GM18909 (cell line): ENCODE results near the gene KLHDC7A.

Source experiments
- ATAC-seq: cut with Tn5 transposase; IDR thresholded peaks from one replicate; pipeline ENCODE4 v1.9.1; 2021; ENCODE audit warnings: mild to moderate bottlenecking; ENCODE audit not compliant: unreplicated experiment, poor library complexity

The KLHDC7A gene

DNA sequence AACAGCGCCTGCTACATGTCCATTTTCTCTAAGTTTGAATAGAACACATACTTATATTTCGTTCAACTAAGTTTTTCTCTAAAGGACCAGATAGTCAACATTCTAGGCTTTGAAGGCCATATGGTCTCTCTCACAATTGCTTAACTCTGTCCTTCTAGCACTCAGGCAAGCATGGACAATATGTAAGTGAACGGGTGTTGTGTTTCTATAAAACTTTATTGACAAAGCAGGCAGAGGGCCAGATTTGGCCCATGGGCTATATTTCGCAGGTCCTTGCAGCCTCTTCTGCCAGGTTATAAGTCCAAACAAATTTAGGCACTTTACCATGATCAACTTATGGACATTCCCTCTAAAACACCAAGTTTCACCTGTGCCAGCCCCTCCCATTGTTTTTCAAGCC, 21.1 kb downstream of the KLHDC7A start:
- ATAC-seq = no peak

DNA sequence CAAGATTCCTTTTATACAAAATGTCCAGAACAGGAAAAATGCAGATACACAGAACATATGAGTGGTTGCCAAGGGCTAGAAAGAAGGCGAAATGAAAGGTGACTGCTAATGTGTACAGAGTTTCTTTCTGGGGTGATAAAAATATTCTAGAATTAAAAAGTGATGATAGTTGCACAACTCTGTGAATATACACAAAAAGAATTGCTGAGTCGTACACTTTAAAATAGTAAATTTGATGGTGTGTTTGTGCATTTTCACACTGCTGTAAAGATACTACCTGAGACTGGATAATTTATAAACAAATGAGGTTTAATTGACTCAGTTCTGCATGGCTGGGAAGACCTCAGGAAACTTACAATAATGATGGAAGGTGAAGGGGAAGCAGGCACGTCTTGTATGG, 23.9 kb downstream of the KLHDC7A start:
- ATAC-seq = no peak

DNA sequence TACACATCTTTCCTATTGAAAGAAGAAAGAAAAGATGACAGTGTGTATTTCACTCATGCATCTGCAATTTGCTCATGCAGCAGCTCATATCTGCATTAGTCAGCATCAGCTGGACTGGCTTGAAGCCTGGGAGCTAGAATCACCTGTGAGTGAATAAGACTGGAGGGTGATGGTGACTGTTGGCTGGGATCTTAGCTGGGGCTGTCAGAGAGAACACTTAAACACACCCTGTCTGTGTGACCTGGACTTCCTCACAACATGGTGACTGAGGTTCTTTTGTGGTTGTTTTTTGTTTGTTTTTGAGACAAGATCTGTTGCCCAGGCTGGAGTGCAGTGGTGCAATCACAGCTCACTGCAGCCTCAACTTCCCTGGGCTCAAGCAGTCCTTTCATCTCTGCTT, 24.9 kb downstream of the KLHDC7A start:
- no peak for ATAC-seq

DNA sequence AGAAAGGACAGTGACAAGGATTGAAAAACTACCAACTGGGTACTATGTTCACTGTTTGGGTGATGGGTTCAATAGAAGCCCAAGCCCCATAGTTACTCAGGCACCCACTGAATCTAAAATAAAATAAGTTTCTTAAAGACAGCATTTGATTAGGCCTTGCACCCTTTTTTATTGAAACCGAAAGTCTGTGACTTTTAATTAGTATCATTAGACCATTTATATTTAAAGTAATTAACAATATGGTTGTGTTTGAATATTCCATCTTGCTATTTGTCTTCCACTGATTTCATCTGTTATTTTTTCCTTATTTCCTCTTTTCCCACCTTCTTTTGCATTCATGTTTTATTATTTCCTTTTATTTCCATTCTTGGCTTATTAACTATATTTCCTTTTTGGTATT, 27.4 kb downstream of the KLHDC7A start:
- no peak for ATAC-seq

DNA sequence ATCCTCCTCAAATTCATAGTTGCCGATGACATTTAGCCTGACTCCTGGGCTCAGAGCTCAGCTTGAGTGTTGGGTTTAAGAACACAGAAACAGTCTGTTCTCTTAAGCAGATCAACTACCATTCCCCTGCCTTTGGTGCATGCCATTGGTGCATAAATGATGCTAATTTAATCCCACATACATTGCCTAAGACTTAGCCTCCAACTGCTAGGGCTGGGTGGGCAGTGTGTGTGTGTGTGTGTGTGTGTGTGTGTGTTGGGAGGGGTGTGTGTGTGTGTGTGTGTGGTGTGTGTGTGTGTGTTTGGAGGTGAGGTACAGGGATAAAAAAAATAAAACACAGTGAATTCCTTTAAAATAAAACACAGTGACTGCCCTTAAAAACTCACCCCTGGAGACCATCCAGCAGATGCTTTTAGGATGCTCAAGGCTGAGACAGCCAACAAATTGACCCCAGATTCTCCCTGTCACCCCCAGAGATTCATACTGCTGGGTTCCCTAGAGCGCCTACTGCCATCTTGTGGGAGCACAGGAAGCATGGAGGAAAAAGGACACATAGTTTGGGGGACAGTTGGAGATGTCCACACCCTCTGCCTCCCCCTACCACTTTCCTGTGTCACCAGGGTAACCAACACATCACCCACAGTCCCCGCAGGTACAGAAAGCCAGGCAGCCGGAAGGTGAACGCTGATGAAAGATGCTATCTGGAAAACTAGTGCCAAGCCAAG, 30.6 kb downstream of the KLHDC7A start:
- no peak for ATAC-seq

DNA sequence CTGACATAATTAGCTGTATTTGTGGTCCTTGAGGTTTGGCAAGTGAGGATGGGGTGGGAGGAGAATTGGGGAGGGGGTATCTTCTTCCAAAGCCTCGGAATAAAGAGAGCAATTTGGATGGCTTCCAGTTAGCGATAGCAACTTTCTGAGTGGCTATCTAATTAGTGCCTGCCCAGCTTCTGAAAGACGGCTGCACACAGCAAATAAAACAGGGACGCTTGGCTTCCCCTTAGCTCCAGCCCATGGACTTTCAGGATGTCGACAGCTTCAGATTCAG, 31.1 kb downstream of the KLHDC7A start:
- ATAC-seq = no peak

DNA sequence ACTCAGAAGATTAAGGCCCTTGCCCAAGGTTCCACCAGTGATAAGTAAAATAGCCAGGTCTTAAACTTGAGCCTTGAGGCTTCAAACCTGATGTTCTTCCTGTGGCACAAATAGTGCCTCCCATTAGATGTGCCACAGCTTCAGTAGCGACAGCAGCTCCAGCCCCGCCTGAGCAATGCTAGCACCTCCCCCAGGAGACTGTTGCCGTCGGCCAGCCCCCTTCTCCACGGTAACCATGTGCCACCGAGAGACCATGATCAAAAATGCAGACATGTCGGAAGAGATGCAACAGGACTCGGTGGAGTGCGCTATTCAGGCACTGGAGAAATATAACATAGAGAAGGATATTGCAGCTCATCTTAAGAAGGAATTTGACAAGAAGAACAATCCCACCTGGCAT, 32.2 kb downstream of the KLHDC7A start:
- ATAC-seq = no peak

DNA sequence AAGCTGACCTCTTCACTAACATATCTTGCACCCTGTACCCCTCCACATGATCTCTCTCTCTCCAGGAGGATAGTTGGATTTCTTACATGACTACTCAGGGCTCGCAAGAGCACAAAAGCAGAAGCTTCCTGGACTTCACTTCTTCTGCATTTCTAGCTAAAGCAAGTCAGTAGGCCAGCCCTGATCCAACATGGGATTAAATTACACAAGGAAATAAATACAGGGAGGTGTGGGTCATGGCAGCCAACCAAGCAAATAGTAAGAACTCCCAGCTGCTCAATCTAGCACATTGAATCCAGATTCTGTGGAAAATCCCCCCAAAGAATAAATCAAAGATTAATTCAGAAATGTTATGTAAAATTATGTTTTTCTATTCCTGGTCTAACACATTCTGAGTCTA, 33.3 kb downstream of the KLHDC7A start:
- no peak for ATAC-seq

DNA sequence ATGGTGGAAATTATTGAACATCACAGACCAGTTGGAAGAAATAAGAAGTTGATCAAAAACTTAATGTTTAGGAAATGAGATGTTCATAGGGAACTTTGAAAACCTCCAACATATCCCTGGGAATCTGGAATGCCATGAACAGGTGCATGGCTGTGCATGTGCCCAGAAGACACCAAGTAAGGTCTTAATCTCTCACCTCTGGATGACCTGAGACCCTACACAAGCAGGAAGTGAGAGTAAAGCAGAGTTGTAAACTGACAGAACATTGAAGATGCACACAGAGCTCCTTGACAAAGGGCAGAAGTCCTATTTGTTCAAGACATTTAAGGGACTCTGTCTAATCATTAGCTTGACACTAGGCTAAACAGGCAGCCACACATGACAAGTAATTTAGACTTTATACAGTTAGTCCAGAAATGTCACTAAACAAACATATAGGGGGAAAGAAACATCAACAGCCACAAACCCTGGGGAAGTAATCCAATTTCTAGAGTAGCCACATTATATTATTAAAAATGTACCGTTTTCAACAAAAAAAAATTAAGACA, 34.5 kb downstream of the KLHDC7A start:
- ATAC-seq = no peak

DNA sequence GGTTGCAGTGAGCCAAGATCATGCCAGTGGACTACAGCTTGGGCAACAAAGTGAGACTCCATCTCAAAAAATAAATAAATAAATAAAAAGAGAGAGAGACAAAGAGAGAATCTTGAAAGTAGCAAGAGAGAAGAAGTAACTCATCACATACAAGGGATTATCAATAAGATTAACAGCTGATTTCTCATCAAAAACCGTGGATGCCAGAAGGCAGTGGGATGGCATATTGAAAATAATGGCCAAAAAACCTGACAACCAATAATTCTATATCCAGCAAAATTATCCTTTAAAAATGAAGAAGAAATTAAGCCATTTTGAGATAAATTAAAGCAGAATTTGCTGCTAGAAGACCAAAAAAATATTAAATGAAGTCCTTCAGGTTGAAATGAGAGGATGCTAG, 35.7 kb downstream of the KLHDC7A start:
- no peak for ATAC-seq

DNA sequence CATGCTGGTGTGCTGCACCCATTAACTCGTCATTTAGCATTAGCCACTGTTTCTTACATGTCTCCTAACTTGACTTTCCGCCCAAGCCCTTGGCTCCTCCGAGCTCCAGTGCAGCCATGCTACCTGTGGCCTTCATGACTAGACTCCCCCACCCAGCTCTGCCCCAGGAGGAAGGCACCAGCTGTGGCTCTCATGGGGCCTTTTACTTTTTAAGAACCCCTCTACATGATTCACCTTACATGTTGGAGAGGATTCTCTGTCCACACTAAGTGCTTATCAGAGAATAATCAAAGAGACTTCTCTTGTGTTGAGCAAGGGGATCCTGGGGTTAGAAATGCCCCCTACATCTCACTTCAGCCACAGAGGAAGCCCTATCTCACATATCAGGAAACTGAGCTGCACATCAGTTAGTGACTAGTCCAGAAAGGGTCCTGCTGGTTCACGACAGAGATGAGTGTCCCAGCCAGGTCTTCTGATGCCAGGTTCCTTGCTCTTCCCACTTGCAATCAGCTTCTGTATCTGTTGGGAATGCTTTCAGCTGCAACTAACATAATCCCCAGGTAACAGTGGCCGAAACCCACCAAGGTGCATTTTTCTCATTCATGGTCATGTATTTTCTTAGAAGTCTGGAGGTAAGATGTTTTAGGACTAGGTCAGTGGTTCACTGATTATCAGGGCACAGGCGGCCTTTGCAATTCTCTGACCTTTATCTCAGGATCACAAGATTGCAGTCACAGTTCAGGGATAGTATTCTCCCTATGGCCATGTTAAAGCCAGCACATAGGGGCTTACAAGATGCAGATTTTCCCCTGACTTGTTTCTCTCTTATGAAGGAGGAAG, 45.9 kb downstream of the KLHDC7A start:
- no peak for ATAC-seq

DNA sequence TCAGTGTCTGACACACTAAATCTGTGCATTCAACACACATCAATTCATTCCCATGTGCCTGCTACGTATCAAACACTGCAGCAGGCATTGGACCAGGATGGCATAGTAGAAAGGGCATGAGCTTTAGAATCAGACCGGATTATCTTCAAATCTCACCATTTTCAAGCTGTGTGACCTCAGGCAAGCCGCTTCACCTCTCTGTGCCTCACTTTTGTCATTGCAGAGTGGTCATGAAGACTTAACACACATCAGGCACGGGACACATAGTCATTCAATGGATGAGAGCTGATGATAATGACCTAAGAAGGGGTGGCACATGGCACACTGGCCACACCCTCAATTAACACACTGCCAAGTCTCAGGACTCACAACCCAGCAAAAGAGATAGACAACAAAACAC, 46.8 kb downstream of the KLHDC7A start:
- no peak for ATAC-seq

DNA sequence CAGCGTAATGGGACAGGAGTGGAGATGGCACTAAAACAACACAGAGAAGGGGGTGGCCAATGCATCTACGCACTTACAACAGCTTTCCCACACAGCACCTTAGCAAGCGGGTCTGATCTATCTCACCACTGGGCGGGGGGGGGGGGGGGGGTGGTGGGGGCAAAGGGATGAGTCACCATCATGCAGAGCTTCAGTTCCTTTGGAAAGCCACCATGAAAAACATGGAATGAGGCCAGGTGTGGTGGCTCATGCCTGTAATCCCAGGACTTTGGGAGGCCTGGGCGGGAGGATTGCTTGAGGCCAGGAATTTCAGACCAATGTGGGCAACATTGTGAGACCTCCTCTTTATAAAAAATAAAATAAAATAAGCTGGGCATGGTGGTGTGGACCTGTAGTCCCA, 47.2 kb downstream of the KLHDC7A start:
- ATAC-seq = no peak

DNA sequence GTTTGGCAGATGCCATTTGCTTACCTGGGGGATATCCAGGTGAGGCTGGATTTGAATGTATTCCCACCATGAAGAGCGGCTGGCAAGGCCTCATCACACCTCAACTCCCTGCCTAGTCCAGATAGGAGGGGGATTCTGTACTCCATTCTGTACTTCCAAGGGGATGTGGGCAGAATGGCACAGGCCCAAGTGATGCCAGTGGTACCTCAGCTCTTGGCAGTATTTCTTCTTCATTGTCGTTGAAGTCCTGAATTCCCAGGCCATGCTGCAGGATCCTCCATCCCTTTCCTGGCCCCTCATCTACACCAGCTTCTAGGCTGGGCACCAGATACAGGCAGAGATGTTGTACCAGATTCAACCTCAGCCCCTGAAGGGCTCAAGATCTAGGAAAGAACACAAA, 47.9 kb downstream of the KLHDC7A start:
- ATAC-seq = no peak

DNA sequence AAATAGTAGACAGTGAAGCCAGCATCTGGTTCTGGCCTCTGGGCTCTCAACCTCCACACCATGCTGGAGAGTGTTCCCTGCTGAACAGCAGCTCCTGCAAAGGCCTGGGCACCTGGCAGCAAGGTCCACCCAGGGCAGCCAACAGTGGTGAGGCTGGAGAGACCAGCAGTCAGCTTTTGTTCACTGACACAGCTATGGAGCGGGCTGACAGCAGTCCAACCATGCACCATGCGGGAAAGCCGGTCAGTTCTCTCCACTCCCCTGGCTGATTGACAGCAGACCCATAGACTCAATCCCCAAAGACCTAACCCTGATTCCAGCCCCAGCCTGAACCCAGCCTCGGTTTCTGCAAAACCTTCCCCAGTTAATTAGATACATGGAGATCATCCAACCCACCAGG, 49.0 kb downstream of the KLHDC7A start:
- no peak for ATAC-seq

DNA sequence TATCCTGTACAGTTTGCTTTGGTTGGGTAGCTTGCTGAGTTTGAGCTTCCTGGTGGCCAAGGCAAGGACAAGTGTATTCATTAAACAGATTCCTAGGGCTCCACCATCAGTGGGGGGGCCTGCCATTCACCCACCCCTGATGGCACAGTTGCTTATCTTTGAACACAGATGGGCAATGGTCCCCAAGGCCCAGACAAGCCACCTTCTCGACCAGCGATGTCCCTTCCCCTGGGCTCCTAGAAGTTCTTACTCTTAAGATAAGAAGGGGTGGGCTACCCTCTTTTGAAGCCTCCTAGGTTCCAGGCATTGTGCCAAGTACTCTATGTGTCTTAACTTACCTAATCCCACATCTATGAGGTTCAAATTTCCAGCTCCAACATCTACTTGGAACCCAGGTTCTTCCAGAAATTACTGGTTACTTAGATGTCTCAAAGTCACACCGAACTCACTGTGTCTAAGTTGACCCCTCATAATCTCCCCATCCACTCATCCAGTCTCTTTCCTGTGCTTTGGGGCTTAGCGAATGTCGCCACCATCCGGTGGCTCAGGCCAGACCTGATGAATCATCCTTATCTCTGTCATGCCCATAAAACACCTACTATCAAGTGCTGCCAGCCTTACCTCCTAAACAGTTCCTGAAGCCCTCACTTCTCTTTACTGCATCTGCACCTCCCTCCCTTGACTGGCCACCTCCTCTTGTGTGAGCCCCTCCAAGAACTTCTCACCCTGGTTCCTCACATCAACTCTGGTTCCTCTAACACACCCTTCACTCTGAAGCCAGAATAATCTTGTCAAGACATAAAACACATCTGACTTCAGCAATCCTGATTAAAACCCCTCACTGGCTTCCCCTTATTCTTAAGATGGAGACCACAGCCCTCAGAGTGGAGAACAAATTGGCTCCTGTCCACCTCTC, 50.1 kb downstream of the KLHDC7A start:
- ATAC-seq = no peak

DNA sequence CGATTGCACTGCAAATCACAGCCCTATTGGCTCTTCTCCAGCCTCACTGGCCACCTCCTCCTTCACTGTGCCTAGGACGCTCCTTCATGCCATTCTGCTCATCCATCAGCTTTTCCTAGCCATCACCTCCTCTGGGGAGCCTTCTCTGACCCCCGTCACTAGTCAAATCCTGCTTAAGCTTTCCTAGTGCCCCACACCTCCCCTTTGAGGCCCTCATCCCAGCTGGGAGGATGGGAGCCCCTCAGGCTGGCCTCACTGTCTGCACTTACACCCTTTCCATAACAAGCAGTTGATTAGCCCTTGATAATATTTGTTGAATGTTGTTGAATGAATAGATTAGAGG, 50.7 kb downstream of the KLHDC7A start:
- ATAC-seq = no peak

DNA sequence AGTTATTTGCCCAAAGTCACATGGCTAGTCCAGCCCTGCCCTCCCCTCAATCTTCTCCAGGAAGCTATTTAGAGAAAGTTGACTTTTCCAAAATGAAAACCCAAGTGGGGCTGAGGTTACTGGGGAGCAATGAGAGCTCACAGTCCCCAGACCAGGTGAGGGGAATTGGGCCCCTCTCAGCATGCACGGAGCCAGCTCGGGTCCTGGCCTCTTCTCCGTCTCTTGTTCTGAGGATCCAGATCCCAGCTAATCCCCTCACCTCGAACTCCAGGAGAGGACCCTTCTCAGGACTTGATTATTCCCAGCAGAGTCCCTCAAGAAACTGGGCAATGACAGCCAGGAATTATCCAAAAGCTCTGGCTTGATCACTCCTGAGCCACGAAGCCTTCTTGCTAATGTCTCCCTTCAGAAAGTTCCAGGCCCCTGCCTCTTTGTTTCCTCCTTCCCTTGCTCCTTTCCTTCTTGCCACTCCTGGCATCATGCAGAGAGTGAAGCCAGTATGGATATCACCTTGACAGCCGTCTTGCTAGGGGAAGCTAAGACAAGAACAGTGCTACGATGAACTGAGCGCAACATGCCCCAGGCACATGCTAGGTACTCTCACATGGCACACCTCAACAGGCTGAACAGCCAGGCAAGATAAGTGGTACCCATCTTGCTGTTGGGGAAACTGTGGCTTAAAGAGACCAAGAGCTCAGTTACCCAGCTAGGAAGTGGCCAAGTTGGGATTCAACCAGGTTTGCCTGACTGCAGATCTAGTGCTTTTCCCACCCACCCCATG, 51.9 kb downstream of the KLHDC7A start:
- ATAC-seq = no peak

DNA sequence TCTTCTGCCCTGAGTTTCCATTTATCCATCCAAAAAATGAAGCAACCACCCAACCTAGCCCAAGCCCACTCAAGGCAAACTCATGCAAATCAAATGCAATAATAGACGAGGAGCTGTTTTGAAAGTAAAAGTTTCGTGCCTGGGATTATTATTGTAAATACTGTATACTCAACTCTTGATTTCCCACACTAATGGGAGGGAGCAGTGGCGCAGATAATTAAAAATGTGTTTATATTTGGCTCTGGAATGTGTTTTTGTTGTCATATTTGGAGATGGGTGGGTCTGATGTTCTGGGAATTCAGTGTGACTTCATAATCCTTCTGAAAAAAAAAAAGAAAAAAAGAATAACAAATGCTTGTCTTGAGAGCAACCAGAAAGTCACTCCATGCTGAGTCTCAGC, 52.5 kb downstream of the KLHDC7A start:
- no peak for ATAC-seq

DNA sequence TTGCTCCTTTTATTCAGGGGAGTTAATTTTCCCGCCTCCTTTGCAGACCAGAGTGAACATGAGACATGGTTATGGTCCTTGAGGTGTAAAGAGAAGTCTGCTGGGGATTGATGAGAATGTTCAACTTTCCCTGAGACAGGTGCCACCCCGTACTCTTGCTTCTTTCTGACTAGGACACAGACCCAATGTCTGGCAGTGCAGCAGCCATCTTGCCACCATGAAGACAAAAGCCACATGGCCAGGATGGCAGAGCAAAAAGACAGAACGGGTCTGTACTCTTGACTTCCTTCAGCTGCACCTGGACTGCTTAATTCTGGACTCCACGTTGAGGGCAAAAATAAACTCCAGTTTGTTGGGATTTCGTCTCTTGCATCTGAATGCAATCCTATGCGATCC, 54.1 kb downstream of the KLHDC7A start:
- no peak for ATAC-seq
